Measurements from ENCODE around the gene ECSCR. TPM values are rescaled to one million over a fixed set of nuclear protein-coding genes. Genes with fewer than 3 reads are reported as not detected.

ECSCR gene
- total RNA-seq, 1 experiment from 2014 or later: 0.36 TPM

DNA sequence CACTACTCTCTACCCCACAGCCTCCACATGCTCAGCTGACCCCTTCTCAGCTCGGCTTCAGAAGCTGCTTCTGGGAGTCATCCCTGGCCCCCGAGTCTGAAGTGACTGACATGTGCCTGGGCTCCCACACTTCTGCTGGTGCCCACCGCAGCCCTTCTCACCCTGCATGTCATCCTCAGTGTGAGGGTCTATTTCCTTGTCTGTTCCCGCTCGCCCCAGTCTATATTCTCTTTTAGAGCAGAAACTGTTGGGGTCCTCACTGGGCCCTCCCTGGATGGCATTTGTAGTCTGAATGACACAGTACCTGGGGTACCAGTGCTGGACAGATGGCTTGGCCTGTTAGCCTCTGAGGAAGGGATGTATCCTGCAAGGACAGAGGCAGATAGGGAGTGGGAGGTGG, 5.3 kb downstream of the ECSCR start:
- ChIA-PET CTCF (no interaction called here), POLR2A (ENCODE audit: unreplicated experiment) (no interaction called here)
- no peak for DNase-seq
- Histone ChIP-seq H3F3A (ENCODE audit: low read length, unreplicated experiment) (no peaks in the 10 kb centered on the region), H3K27me3 (ENCODE audit: low read length) (no peaks in the 10 kb centered on the region), H3K4me2 (ENCODE audit: low read length) (no peak overlapping the region), H3K9ac (ENCODE audit: low read length) (no peak overlapping the region), H3K36me3 (ENCODE audit: low read depth, low read length) (no peaks in the 10 kb centered on the region), H4K20me1 (ENCODE audit: low read length) (no peaks in the 10 kb centered on the region), H3K79me2 (ENCODE audit: low read length) (no peaks in the 10 kb centered on the region), H3K9me3 (ENCODE audit: low read length) (no peaks in the 10 kb centered on the region), H3K4me1 (ENCODE audit: insufficient read depth, low read length) (peaks cover 6% of the 10 kb centered on the region; the same call in 1 of the 2 replicates), H2AFZ (ENCODE audit: low read length) (no peak overlapping the region), H3K9me2 (replicated peaks; ENCODE audit: low read length) (no peaks in the 10 kb centered on the region), H3K27ac (ENCODE audit: low read length) (no peak overlapping the region), H3K4me3 (ENCODE audit: low read length) (no peak overlapping the region)
- no peak for TF ChIP-seq EZH2 (IDR thresholded peaks at IDR 0.05; ENCODE audit: low read length, unreplicated experiment)
- TF ChIP-seq, protein P1, sequence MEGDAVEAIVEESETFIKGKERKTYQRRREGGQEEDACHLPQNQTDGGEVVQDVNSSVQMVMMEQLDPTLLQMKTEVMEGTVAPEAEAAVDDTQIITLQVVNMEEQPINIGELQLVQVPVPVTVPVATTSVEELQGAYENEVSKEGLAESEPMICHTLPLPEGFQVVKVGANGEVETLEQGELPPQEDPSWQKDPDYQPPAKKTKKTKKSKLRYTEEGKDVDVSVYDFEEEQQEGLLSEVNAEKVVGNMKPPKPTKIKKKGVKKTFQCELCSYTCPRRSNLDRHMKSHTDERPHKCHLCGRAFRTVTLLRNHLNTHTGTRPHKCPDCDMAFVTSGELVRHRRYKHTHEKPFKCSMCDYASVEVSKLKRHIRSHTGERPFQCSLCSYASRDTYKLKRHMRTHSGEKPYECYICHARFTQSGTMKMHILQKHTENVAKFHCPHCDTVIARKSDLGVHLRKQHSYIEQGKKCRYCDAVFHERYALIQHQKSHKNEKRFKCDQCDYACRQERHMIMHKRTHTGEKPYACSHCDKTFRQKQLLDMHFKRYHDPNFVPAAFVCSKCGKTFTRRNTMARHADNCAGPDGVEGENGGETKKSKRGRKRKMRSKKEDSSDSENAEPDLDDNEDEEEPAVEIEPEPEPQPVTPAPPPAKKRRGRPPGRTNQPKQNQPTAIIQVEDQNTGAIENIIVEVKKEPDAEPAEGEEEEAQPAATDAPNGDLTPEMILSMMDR (conservative IDR thresholded peaks at IDR 0.05; ENCODE audit: low read depth, low read length): no peak
- no peak for TF ChIP-seq EZH2phosphoT487 (IDR thresholded peaks at IDR 0.05; ENCODE audit: borderline replicate concordance, low read length)
- intact Hi-C loops (cut with micrococcal nuclease): no loop called here
- no TSS peak for BruUV-seq (replicated peaks)
- ATAC-seq: no peak

- Histone ChIP-seq H4K20me1 (ENCODE audit: low read length) (no peaks in the 10 kb centered on the region), H3K9me3 (ENCODE audit: low read length) (no peaks in the 10 kb centered on the region), H3K4me1 (ENCODE audit: insufficient read depth, low read length) (peaks cover 6% of the 10 kb centered on the region; the same call in 1 of the 2 replicates), H3K27ac (ENCODE audit: low read length) (no peak overlapping the region), H3K27me3 (ENCODE audit: low read length) (no peaks in the 10 kb centered on the region), H3K79me2 (ENCODE audit: low read length) (no peaks in the 10 kb centered on the region), H3K36me3 (ENCODE audit: low read depth, low read length) (no peaks in the 10 kb centered on the region), H2AFZ (ENCODE audit: low read length) (no peak overlapping the region), H3F3A (ENCODE audit: low read length, unreplicated experiment) (no peaks in the 10 kb centered on the region), H3K4me2 (ENCODE audit: low read length) (no peak overlapping the region), H3K4me3 (ENCODE audit: low read length) (no peak overlapping the region), H3K9me2 (replicated peaks; ENCODE audit: low read length) (no peaks in the 10 kb centered on the region), H3K9ac (ENCODE audit: low read length) (no peak overlapping the region)
- no peak for DNase-seq
- ChIA-PET CTCF (no interaction called here), POLR2A (ENCODE audit: unreplicated experiment) (no interaction called here)
- ATAC-seq: no peak
- no TSS peak for BruUV-seq (replicated peaks)
- intact Hi-C loops (cut with micrococcal nuclease): no loop called here
- TF ChIP-seq EZH2phosphoT487 (IDR thresholded peaks at IDR 0.05; ENCODE audit: borderline replicate concordance, low read length) (no peak), EZH2 (IDR thresholded peaks at IDR 0.05; ENCODE audit: low read length, unreplicated experiment) (no peak)
- TF ChIP-seq, protein P1 (conservative IDR thresholded peaks at IDR 0.05; ENCODE audit: low read depth, low read length): no peak
Observed at GRCh38 chr5:139456776-139457175, 5.8 kb downstream of the ECSCR start.

DNA sequence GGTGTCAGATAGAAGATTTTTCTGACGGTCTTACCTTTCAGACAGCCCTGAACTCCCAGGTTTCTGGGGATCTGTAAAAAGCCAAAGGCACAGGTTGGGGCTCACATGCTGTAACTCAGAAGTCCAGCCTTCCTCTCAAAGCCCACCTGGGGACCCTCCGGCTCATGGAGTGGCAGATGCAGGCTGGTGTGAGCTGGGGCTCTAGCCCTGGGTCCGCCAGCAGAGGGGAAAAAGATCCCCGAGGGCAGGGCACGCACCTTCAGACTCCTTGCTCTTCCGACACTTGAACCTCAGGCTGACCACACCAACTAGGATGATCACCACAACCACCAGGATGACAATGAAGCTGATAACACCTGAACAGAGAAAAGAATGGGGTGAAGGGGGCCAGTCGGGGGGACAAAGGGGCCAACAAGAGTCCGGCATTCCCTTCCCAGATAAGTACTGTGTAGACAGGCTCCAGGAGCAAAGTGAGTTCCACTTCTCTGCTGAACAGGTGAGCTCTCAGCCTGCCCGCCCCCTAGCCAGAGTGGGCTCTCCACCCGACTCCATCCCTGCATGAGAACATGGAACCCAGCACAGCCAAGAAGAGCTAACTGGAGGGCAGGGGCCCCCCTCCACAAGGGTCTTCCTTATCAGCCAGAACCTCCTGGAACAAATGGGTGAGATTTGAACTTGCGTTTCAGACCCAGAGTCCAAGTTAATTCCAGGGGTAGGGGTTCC, 7.8 kb downstream of the ECSCR start:
- Histone ChIP-seq H3K4me3 (ENCODE audit: low read length) (no peak overlapping the region), H3K9me2 (replicated peaks; ENCODE audit: low read length) (no peaks in the 10 kb centered on the region), H3K4me2 (ENCODE audit: low read length) (no peak overlapping the region), H4K20me1 (ENCODE audit: low read length) (no peaks in the 10 kb centered on the region), H3K27me3 (ENCODE audit: low read length) (no peaks in the 10 kb centered on the region), H3K36me3 (ENCODE audit: low read depth, low read length) (no peaks in the 10 kb centered on the region), H3K79me2 (ENCODE audit: low read length) (no peaks in the 10 kb centered on the region), H2AFZ (ENCODE audit: low read length) (no peak overlapping the region), H3K9me3 (ENCODE audit: low read length) (no peaks in the 10 kb centered on the region), H3K4me1 (ENCODE audit: insufficient read depth, low read length) (peaks cover 6% of the 10 kb centered on the region; the same call in 1 of the 2 replicates), H3F3A (ENCODE audit: low read length, unreplicated experiment) (no peaks in the 10 kb centered on the region), H3K9ac (ENCODE audit: low read length) (no peak overlapping the region), H3K27ac (ENCODE audit: low read length) (no peak overlapping the region)
- TF ChIP-seq EZH2phosphoT487 (IDR thresholded peaks at IDR 0.05; ENCODE audit: borderline replicate concordance, low read length) (no peak), EZH2 (IDR thresholded peaks at IDR 0.05; ENCODE audit: low read length, unreplicated experiment) (no peak)
- TF ChIP-seq, protein P1 (conservative IDR thresholded peaks at IDR 0.05; ENCODE audit: low read depth, low read length): no peak
- ChIA-PET CTCF (no interaction called here), POLR2A (ENCODE audit: unreplicated experiment) (interaction anchor here (0.6 kb wide), 1 partner anchor 16 kb away, joined by 6 read pairs; the partner anchor contains the start of gene DNAJC18)
- intact Hi-C loops (cut with micrococcal nuclease): no loop called here
- no peak for ATAC-seq
- no peak for DNase-seq
- no TSS peak for BruUV-seq (replicated peaks)
